HepG2 (cell line): ENCODE results near the gene UPB1. TPM values are rescaled to one million over a fixed set of nuclear protein-coding genes. Genes with fewer than 3 reads are reported as not detected.

Experiments
- ARHGAP35 ChIP-seq: sonication (generic); formaldehyde crosslinking; IDR thresholded peaks from 2 replicates; pipeline ENCODE4 v1.9.0; 2022; ENCODE audit warnings: mild to moderate bottlenecking, inconsistent platforms, moderate library complexity, missing genetic modification reagents, borderline replicate concordance
- CREM ChIP-seq, 2 experiments: sonication (generic) in 1 of 2; formaldehyde crosslinking in 1 of 2; IDR thresholded peaks; 2 replicates each; pipeline versions ENCODE4 v1.4.0 to v1.6.1; 2016 to 2020; ENCODE audit warnings: antibody characterized with exemption in 1 of 2, mild to moderate bottlenecking in 1 of 2, missing genetic modification reagents in 1 of 2
- EEA1 ChIP-seq: sonication (generic); formaldehyde crosslinking; IDR thresholded peaks from 2 replicates; pipeline ENCODE4 v1.5.1; 2020; ENCODE audit warnings: mild to moderate bottlenecking, missing genetic modification reagents, borderline replicate concordance
- ELF1 ChIP-seq: sonication (generic); formaldehyde crosslinking; IDR thresholded peaks from 2 replicates; pipeline ENCODE4 v1.4.0; 2020; ENCODE audit warnings: missing genetic modification reagents
- FOXK2 ChIP-seq: fragments of 450-650 bp; IDR thresholded peaks from 2 replicates; pipeline ENCODE4 v1.6.1; 2016
- HNF4A ChIP-seq: sonication (generic); formaldehyde crosslinking; IDR thresholded peaks from 2 replicates; pipeline ENCODE4 v1.4.0; 2020; ENCODE audit warnings: missing genetic modification reagents
- MED1 ChIP-seq: sonication (generic); formaldehyde crosslinking; IDR thresholded peaks from 2 replicates; pipeline ENCODE4 v1.4.0; 2020; ENCODE audit warnings: missing genetic modification reagents
- POGZ ChIP-seq: sonication (generic); formaldehyde crosslinking; IDR thresholded peaks from 2 replicates; pipeline ENCODE4 v1.4.0; 2020; ENCODE audit warnings: mild to moderate bottlenecking, missing genetic modification reagents
- SAP130 ChIP-seq: IDR thresholded peaks from 2 replicates; pipeline ENCODE4 v1.6.1; 2016; ENCODE audit warnings: low read depth
- ZMAT3 ChIP-seq: sonication (generic); formaldehyde crosslinking; conservative IDR thresholded peaks from 2 replicates; pipeline ENCODE4 v1.7.0; 2021; ENCODE audit warnings: missing genetic modification reagents
- ZNF180 ChIP-seq: sonication (generic); formaldehyde crosslinking; IDR thresholded peaks from 2 replicates; pipeline ENCODE4 v1.4.0; 2020; ENCODE audit warnings: low read depth, missing genetic modification reagents, borderline replicate concordance
- ZNF34 ChIP-seq: sonication (generic); formaldehyde crosslinking; IDR thresholded peaks from 2 replicates; pipeline ENCODE4 v1.4.0; 2020; ENCODE audit warnings: mild to moderate bottlenecking, missing genetic modification reagents, borderline replicate concordance
- ZNF589 ChIP-seq: sonication (generic); formaldehyde crosslinking; conservative IDR thresholded peaks from 2 replicates; pipeline ENCODE4 v1.8.0; 2022; ENCODE audit warnings: mild to moderate bottlenecking, moderate library complexity, missing genetic modification reagents
- ZNF781 ChIP-seq: sonication (generic); formaldehyde crosslinking; IDR thresholded peaks from 2 replicates; pipeline ENCODE4 v1.5.1; 2020; ENCODE audit warnings: borderline replicate concordance, mild to moderate bottlenecking, missing genetic modification reagents; ENCODE audit errors: not compliant biosample characterization
- polyA plus RNA-seq, 8 experiments: library from polyadenylated mRNA; depleted of rRNA in 3 of 8; stranded (reverse) in 7 of 8; unstranded in 1 of 8; fragments of >200 nt; fragmentation: Illumina TruSeq in 4 of 8; extraction: Trizol in 4 of 8; gene quantifications; 2 replicates each; pipeline versions ENCODE4 v1.2.1 to v1.2.3, GENCODE V29; 2011 to 2016; ENCODE audit warnings: low read depth in 4 of 8, missing spikeins in 1 of 8, mixed read lengths in 1 of 8; ENCODE audit not compliant: insufficient read depth in 1 of 8
- total RNA-seq, 5 experiments: library from RNA; depleted of rRNA; stranded (reverse); fragments of >200 nt; fragmentation: Illumina TruSeq; extraction: Trizol; gene quantifications; 2 replicates each; pipeline ENCODE4 v1.2.3, GENCODE V29; 2016; ENCODE audit warnings: low read depth in 1 of 5
- TF ChIP-seq, protein P1 (sequence below): sonication (generic); formaldehyde crosslinking; IDR thresholded peaks from 2 replicates; pipeline ENCODE4 v1.4.0; 2020; ENCODE audit warnings: missing genetic modification reagents, borderline replicate concordance
- TF ChIP-seq, protein P2 (sequence below): sonication (generic); formaldehyde crosslinking; IDR thresholded peaks from 2 replicates; pipeline ENCODE4 v1.8.1; 2022; ENCODE audit warnings: low read depth, mild to moderate bottlenecking, missing genetic modification reagents
- TF ChIP-seq, protein P3 (sequence below): sonication (generic); formaldehyde crosslinking; IDR thresholded peaks from 2 replicates; pipeline ENCODE4 v1.4.0; 2020; ENCODE audit warnings: missing genetic modification reagents

Gene UPB1
- total and polyA plus RNA-seq, 2 of the 13 experiments (the other 11 are each of a cell fraction or from before 2014, with no cell fraction given), result 0.38 to 1.2 TPM

DNA sequence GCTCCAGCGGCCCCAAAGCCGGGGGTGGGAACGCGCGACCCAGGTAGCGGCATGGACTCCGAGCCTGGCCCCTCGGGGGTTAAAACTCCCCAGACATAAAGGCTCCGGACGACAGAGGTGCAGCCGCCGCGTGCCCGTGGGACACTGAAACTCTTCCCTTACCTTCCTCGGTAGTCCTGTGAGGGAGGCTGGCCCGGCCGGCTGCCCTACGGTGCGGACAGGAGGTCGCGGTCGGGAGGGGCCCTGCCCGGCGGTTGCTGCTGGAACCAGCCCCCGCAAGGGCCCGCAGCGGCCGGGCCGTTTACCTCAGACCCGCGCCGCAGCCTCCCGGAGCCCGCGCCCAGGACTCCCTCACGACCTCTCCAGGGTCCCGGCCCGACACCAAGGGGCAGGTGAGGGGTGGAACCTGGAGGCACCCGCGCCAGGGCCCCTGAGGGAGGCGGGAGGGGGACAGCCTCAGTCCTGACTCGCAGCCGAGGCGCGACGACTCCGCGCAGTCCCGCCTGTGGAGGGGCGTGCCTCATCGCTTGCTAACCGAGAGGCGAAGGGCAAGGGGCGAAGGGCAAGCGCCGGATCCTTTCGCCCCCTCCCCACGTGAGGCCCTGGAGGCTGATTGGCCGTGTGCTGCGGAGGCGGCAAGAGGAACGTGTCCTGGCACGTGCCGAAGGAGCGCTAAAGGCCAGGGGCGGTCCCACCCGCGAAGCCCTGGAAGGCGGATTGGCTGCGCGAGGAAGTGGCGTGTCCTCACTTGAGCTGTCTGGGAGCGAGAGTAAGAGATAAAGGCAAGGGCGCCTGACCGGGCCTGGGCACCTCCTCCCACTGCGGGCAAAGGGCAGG lies at the start of gene UPB1 (continued):
- TF ChIP-seq, protein P1, sequence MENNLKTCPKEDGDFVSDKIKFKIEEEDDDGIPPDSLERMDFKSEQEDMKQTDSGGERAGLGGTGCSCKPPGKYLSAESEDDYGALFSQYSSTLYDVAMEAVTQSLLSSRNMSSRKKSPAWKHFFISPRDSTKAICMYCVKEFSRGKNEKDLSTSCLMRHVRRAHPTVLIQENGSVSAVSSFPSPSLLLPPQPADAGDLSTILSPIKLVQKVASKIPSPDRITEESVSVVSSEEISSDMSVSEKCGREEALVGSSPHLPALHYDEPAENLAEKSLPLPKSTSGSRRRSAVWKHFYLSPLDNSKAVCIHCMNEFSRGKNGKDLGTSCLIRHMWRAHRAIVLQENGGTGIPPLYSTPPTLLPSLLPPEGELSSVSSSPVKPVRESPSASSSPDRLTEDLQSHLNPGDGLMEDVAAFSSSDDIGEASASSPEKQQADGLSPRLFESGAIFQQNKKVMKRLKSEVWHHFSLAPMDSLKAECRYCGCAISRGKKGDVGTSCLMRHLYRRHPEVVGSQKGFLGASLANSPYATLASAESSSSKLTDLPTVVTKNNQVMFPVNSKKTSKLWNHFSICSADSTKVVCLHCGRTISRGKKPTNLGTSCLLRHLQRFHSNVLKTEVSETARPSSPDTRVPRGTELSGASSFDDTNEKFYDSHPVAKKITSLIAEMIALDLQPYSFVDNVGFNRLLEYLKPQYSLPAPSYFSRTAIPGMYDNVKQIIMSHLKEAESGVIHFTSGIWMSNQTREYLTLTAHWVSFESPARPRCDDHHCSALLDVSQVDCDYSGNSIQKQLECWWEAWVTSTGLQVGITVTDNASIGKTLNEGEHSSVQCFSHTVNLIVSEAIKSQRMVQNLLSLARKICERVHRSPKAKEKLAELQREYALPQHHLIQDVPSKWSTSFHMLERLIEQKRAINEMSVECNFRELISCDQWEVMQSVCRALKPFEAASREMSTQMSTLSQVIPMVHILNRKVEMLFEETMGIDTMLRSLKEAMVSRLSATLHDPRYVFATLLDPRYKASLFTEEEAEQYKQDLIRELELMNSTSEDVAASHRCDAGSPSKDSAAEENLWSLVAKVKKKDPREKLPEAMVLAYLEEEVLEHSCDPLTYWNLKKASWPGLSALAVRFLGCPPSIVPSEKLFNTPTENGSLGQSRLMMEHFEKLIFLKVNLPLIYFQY (CRISPR knock-in tag), result no peak
- TF ChIP-seq CREM (IDR thresholded peaks at IDR 0.05), result no peak
- no peak for TF ChIP-seq CREM (CRISPR knock-in tag; IDR thresholded peaks at IDR 0.05)
- no peak for TF ChIP-seq ZMAT3
- peak; percentile 64 for TF ChIP-seq HNF4A (CRISPR knock-in tag)
- TF ChIP-seq ZNF589 (CRISPR knock-in tag), result no peak
- TF ChIP-seq ELF1 (CRISPR knock-in tag), result no peak
- no peak for TF ChIP-seq ZNF34 (CRISPR knock-in tag)
- TF ChIP-seq MED1 (CRISPR knock-in tag), result no peak
- TF ChIP-seq POGZ (CRISPR knock-in tag), result peak; percentile 64; the same call in 1 of the 2 replicates
- TF ChIP-seq ARHGAP35 (CRISPR knock-in tag), result no peak
- TF ChIP-seq ZNF781 (CRISPR knock-in tag), result no peak
- TF ChIP-seq ZNF180 (CRISPR knock-in tag), result no peak
- TF ChIP-seq, protein P2, sequence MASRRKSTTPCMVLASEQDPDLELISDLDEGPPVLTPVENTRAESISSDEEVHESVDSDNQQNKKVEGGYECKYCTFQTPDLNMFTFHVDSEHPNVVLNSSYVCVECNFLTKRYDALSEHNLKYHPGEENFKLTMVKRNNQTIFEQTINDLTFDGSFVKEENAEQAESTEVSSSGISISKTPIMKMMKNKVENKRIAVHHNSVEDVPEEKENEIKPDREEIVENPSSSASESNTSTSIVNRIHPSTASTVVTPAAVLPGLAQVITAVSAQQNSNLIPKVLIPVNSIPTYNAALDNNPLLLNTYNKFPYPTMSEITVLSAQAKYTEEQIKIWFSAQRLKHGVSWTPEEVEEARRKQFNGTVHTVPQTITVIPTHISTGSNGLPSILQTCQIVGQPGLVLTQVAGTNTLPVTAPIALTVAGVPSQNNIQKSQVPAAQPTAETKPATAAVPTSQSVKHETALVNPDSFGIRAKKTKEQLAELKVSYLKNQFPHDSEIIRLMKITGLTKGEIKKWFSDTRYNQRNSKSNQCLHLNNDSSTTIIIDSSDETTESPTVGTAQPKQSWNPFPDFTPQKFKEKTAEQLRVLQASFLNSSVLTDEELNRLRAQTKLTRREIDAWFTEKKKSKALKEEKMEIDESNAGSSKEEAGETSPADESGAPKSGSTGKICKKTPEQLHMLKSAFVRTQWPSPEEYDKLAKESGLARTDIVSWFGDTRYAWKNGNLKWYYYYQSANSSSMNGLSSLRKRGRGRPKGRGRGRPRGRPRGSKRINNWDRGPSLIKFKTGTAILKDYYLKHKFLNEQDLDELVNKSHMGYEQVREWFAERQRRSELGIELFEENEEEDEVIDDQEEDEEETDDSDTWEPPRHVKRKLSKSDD (CRISPR knock-in tag), result peak; percentile 68; the same call in 1 of the 2 replicates
- TF ChIP-seq, protein P3, sequence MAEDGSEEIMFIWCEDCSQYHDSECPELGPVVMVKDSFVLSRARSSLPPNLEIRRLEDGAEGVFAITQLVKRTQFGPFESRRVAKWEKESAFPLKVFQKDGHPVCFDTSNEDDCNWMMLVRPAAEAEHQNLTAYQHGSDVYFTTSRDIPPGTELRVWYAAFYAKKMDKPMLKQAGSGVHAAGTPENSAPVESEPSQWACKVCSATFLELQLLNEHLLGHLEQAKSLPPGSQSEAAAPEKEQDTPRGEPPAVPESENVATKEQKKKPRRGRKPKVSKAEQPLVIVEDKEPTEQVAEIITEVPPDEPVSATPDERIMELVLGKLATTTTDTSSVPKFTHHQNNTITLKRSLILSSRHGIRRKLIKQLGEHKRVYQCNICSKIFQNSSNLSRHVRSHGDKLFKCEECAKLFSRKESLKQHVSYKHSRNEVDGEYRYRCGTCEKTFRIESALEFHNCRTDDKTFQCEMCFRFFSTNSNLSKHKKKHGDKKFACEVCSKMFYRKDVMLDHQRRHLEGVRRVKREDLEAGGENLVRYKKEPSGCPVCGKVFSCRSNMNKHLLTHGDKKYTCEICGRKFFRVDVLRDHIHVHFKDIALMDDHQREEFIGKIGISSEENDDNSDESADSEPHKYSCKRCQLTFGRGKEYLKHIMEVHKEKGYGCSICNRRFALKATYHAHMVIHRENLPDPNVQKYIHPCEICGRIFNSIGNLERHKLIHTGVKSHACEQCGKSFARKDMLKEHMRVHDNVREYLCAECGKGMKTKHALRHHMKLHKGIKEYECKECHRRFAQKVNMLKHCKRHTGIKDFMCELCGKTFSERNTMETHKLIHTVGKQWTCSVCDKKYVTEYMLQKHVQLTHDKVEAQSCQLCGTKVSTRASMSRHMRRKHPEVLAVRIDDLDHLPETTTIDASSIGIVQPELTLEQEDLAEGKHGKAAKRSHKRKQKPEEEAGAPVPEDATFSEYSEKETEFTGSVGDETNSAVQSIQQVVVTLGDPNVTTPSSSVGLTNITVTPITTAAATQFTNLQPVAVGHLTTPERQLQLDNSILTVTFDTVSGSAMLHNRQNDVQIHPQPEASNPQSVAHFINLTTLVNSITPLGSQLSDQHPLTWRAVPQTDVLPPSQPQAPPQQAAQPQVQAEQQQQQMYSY (CRISPR knock-in tag), result no peak
- no peak for TF ChIP-seq SAP130
- no peak for TF ChIP-seq FOXK2
- TF ChIP-seq EEA1 (CRISPR knock-in tag), result no peak
